Measurements from ENCODE around the gene SMPDL3A.

Gene SMPDL3A

GRCh38 chr6:122808121-122808885, 19.2 kb downstream of the SMPDL3A start:
- Histone ChIP-seq H3K9ac (ENCODE audit: low read depth, low read length) (no peak overlapping the region), H3K4me3 (ENCODE audit: low read depth in 1 of 2, low read length in 2 of 2) (no peak overlapping the region), H4K20me1 (ENCODE audit: insufficient read depth, low read length) (no peaks in the 10 kb centered on the region), H3K27ac (ENCODE audit: low read length) (no peak overlapping the region), H2AFZ (ENCODE audit: low read depth, low read length) (no peak overlapping the region), H3K4me1 (ENCODE audit: insufficient read depth, low read length) (no peaks in the 10 kb centered on the region), H3K27me3 (ENCODE audit: insufficient read depth, low read length, poor library complexity) (no peaks in the 10 kb centered on the region), H3K79me2 (ENCODE audit: insufficient read depth, low read length) (no peaks in the 10 kb centered on the region), H3K4me2 (ENCODE audit: insufficient read depth, low read length) (no peak overlapping the region), H3K36me3 (ENCODE audit: insufficient read depth, low read length) (no peaks in the 10 kb centered on the region), H3K9me3 (ENCODE audit: insufficient read depth, low read length, severe bottlenecking) (no peaks in the 10 kb centered on the region)
- DNase-seq = no peak
- ATAC-seq (ENCODE audit: insufficient read depth, low read depth) = no peak
- TF ChIP-seq EZH2 (IDR thresholded peaks at IDR 0.05; ENCODE audit: borderline replicate concordance, low read depth, low read length, severe bottlenecking) = no peak
- TF ChIP-seq, protein P1, sequence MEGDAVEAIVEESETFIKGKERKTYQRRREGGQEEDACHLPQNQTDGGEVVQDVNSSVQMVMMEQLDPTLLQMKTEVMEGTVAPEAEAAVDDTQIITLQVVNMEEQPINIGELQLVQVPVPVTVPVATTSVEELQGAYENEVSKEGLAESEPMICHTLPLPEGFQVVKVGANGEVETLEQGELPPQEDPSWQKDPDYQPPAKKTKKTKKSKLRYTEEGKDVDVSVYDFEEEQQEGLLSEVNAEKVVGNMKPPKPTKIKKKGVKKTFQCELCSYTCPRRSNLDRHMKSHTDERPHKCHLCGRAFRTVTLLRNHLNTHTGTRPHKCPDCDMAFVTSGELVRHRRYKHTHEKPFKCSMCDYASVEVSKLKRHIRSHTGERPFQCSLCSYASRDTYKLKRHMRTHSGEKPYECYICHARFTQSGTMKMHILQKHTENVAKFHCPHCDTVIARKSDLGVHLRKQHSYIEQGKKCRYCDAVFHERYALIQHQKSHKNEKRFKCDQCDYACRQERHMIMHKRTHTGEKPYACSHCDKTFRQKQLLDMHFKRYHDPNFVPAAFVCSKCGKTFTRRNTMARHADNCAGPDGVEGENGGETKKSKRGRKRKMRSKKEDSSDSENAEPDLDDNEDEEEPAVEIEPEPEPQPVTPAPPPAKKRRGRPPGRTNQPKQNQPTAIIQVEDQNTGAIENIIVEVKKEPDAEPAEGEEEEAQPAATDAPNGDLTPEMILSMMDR (IDR thresholded peaks at IDR 0.05; ENCODE audit: borderline replicate concordance, extremely low read depth, low read length, poor library complexity, severe bottlenecking) = no peak

GRCh38 chr6:122809001-122809400, 19.9 kb downstream of the SMPDL3A start:
- DNase-seq (no peak), ATAC-seq (ENCODE audit: insufficient read depth, low read depth) (no peak)
- Histone ChIP-seq H3K9me3 (ENCODE audit: insufficient read depth, low read length, severe bottlenecking) (no peaks in the 10 kb centered on the region), H3K4me2 (ENCODE audit: insufficient read depth, low read length) (no peak overlapping the region), H3K9ac (ENCODE audit: low read depth, low read length) (no peak overlapping the region), H3K27ac (ENCODE audit: low read length) (no peak overlapping the region), H4K20me1 (ENCODE audit: insufficient read depth, low read length) (no peaks in the 10 kb centered on the region), H3K36me3 (ENCODE audit: insufficient read depth, low read length) (no peaks in the 10 kb centered on the region), H3K79me2 (ENCODE audit: insufficient read depth, low read length) (no peaks in the 10 kb centered on the region), H2AFZ (ENCODE audit: low read depth, low read length) (no peak overlapping the region), H3K27me3 (ENCODE audit: insufficient read depth, low read length, poor library complexity) (no peaks in the 10 kb centered on the region), H3K4me3 (ENCODE audit: low read depth in 1 of 2, low read length in 2 of 2) (no peak overlapping the region), H3K4me1 (ENCODE audit: insufficient read depth, low read length) (no peaks in the 10 kb centered on the region)
- no peak for TF ChIP-seq EZH2 (IDR thresholded peaks at IDR 0.05; ENCODE audit: borderline replicate concordance, low read depth, low read length, severe bottlenecking)
- TF ChIP-seq, protein P1 (IDR thresholded peaks at IDR 0.05; ENCODE audit: borderline replicate concordance, extremely low read depth, low read length, poor library complexity, severe bottlenecking) = no peak

- Histone ChIP-seq H3K4me2 (ENCODE audit: insufficient read depth, low read length) (no peak overlapping the region), H3K79me2 (ENCODE audit: insufficient read depth, low read length) (no peaks in the 10 kb centered on the region), H3K27me3 (ENCODE audit: insufficient read depth, low read length, poor library complexity) (no peaks in the 10 kb centered on the region), H3K27ac (ENCODE audit: low read length) (no peak overlapping the region), H3K4me3 (ENCODE audit: low read depth in 1 of 2, low read length in 2 of 2) (no peak overlapping the region), H3K9me3 (ENCODE audit: insufficient read depth, low read length, severe bottlenecking) (no peaks in the 10 kb centered on the region), H3K9ac (ENCODE audit: low read depth, low read length) (no peak overlapping the region), H4K20me1 (ENCODE audit: insufficient read depth, low read length) (no peaks in the 10 kb centered on the region), H3K4me1 (ENCODE audit: insufficient read depth, low read length) (no peaks in the 10 kb centered on the region), H3K36me3 (ENCODE audit: insufficient read depth, low read length) (no peaks in the 10 kb centered on the region), H2AFZ (ENCODE audit: low read depth, low read length) (no peak overlapping the region)
- DNase-seq = no peak
- ATAC-seq (ENCODE audit: insufficient read depth, low read depth) = no peak
- no peak for TF ChIP-seq EZH2 (IDR thresholded peaks at IDR 0.05; ENCODE audit: borderline replicate concordance, low read depth, low read length, severe bottlenecking)
- TF ChIP-seq, protein P1 (IDR thresholded peaks at IDR 0.05; ENCODE audit: borderline replicate concordance, extremely low read depth, low read length, poor library complexity, severe bottlenecking) = no peak
These were observed 20.6 kb downstream of the SMPDL3A start for GRCh38 chr6:122809691-122810090.

Data from DND-41 (cell line).